Ascending aorta (tissue), 2 donors: Measurements from ENCODE around the gene YWHAB. TPM values are rescaled to one million over a fixed set of nuclear protein-coding genes. Genes with fewer than 3 reads are reported as not detected.
A peak's percentile ranks its signal among the peaks of the same experiment; 100 is the strongest.

ENCODE experiments used
- DNase-seq, 2 donors: peaks; one replicate each; pipeline ENCODE4 v3.0.0-alpha.2; 2019; ENCODE audit warnings: low spot score in 2 of 2
- H3K27ac ChIP-seq, 2 donors: fragments of 200-600 bp; sonication (generic); one replicate each; pipeline ENCODE4 v1.5.1; 2016 to 2017; ENCODE audit warnings: mild to moderate bottlenecking in 1 of 2
- H3K27me3 ChIP-seq: fragments of 200-600 bp; sonication (generic); one replicate; pipeline ENCODE4 v1.5.1; 2017
- H3K36me3 ChIP-seq, 2 donors: fragments of 200-600 bp; sonication (generic); one replicate each; pipeline ENCODE4 v1.5.1; 2016
- H3K4me1 ChIP-seq, 2 donors: fragments of 200-600 bp; sonication (generic); one replicate each; pipeline ENCODE4 v1.5.1; 2016 to 2017; ENCODE audit warnings: mild to moderate bottlenecking in 1 of 2
- H3K4me3 ChIP-seq, 2 donors: fragments of 200-600 bp; sonication (generic); one replicate each; pipeline ENCODE4 v1.5.1; 2016 to 2017; ENCODE audit warnings: mild to moderate bottlenecking in 1 of 2
- H3K9me3 ChIP-seq, 2 donors: fragments of 200-600 bp; sonication (generic); one replicate each; pipeline ENCODE4 v1.5.1; 2016
- CTCF ChIP-seq, 3 experiments: fragments of 200-600 bp in 2 of 3; fragments of 450-650 bp in 1 of 3; sonication (generic) in 2 of 3; IDR thresholded peaks; one replicate each; pipeline ENCODE4 v1.5.1; 2016 to 2019; ENCODE audit warnings: antibody characterized with exemption in 3 of 3, mild to moderate bottlenecking in 1 of 3, moderate library complexity in 1 of 3
- intact Hi-C: fragments of 100-400 bp; cut with DNase I; formaldehyde crosslinking; loops from one replicate; pipeline ENCODE4 v1.15.1; 2023
- total RNA-seq: library from RNA; depleted of rRNA; stranded (reverse); fragments of >200 nt; gene quantifications from one replicate; pipeline ENCODE4 v1.1.0, GENCODE V29; 2016

Gene YWHAB
- total RNA-seq, 1 donor from 2014 or later: 50.4 TPM

- H3K4me3 ChIP-seq: peak overlapping the region; percentile 1 to 17
- H3K4me1 ChIP-seq: peaks cover 0 to 28% of the 10 kb centered on the region in 2 donors
- no peak for DNase-seq
- no peaks in the 10 kb centered on the region for H3K36me3 ChIP-seq
- intact Hi-C loops: loop anchor here (5.0 to 10.0 kb wide), 2 partner anchors 366 to 574 kb away; partner anchors contain the start of genes FITM2 and SERINC3
- no peak overlapping the region for H3K27ac ChIP-seq
- no peaks in the 10 kb centered on the region for H3K9me3 ChIP-seq
- no peaks in the 10 kb centered on the region for H3K27me3 ChIP-seq
- TF ChIP-seq CTCF (IDR thresholded peaks at IDR 0.05): no peak
Measured at GRCh38 chr20:44888226-44889103, 3.0 kb downstream of the YWHAB start.

- Histone ChIP-seq H3K9me3 (no peaks in the 10 kb centered on the region), H3K4me1 (peaks cover 8 to 43% of the 10 kb centered on the region in 2 donors), H3K27me3 (no peaks in the 10 kb centered on the region), H3K4me3 (no peak overlapping the region), H3K27ac (no peak overlapping the region), H3K36me3 (no peaks in the 10 kb centered on the region)
- no peak for DNase-seq
- TF ChIP-seq CTCF (IDR thresholded peaks at IDR 0.05): no peak
- intact Hi-C loops: no loop called here
Measured at GRCh38 chr20:44891826-44892225, 6.3 kb downstream of the YWHAB start.

GRCh38 chr20:44894959-44895358, 9.5 kb downstream of the YWHAB start:
- no peaks in the 10 kb centered on the region for H3K9me3 ChIP-seq
- intact Hi-C loops: no loop called here
- TF ChIP-seq CTCF (IDR thresholded peaks at IDR 0.05): no peak

GRCh38 chr20:44896583-44896982, 11.1 kb downstream of the YWHAB start:
- DNase-seq: no peak
- intact Hi-C loops: no loop called here

More at GRCh38 chr20:44894959-44895358, 9.5 kb downstream of the YWHAB start:
- Histone ChIP-seq H3K27me3 (no peaks in the 10 kb centered on the region), H3K4me3 (no peak overlapping the region), H3K4me1 (peaks cover 8 to 27% of the 10 kb centered on the region in 2 donors), H3K36me3 (peaks cover 0 to 1% of the 10 kb centered on the region in 2 donors), H3K27ac (no peak overlapping the region)
- no peak for DNase-seq

GRCh38 chr20:44897133-44897532, 11.6 kb downstream of the YWHAB start:
- TF ChIP-seq CTCF (IDR thresholded peaks at IDR 0.05): no peak
- Histone ChIP-seq H3K36me3 (peaks cover 7 to 15% of the 10 kb centered on the region in 2 donors), H3K4me3 (no peak overlapping the region), H3K27me3 (no peaks in the 10 kb centered on the region), H3K27ac (peak overlapping the region; percentile 32 to 48), H3K4me1 (peaks cover 8 to 26% of the 10 kb centered on the region in 2 donors), H3K9me3 (no peaks in the 10 kb centered on the region)
- no peak for DNase-seq
- intact Hi-C loops: no loop called here

More at GRCh38 chr20:44896583-44896982, 11.1 kb downstream of the YWHAB start:
- Histone ChIP-seq H3K27me3 (no peaks in the 10 kb centered on the region), H3K27ac (peak overlapping the region; percentile 32 to 48), H3K36me3 (peaks cover 2 to 10% of the 10 kb centered on the region in 2 donors), H3K4me1 (peaks cover 8 to 26% of the 10 kb centered on the region in 2 donors), H3K4me3 (no peak overlapping the region), H3K9me3 (no peaks in the 10 kb centered on the region)
- no peak for TF ChIP-seq CTCF (IDR thresholded peaks at IDR 0.05)
